Heart left ventricle (tissue), 16 donors: Measurements from ENCODE around the gene CD69. TPM values are rescaled to one million over a fixed set of nuclear protein-coding genes. Genes with fewer than 3 reads are reported as not detected.

Source experiments
- ATAC-seq, 4 donors: fragments of 200-7000 bp; cut with Tn5 transposase; one replicate each; pipeline ENCODE4 v1.9.1; 2020 to 2022; ENCODE audit warnings: moderate library complexity in 4 of 4, mild to moderate bottlenecking in 3 of 4, moderate number of reproducible peaks in 1 of 4
- DNase-seq, 5 donors: peaks; one replicate each; pipeline ENCODE4 v3.0.0-alpha.2; 2020
- H3K27ac ChIP-seq, 12 donors: fragments of 200-600 bp; sonication (generic) in 4 of 12; one replicate each; pipeline versions ENCODE4 v1.5.0 to v1.8.0; 2016 to 2022; ENCODE audit warnings: mild to moderate bottlenecking in 2 of 12
- H3K27me3 ChIP-seq, 9 donors: fragments of 200-600 bp; sonication (generic) in 2 of 9; one replicate each; pipeline versions ENCODE4 v1.5.1 to v1.8.0; 2016 to 2022; ENCODE audit warnings: mild to moderate bottlenecking in 3 of 9
- H3K36me3 ChIP-seq, 9 donors: fragments of 200-600 bp; sonication (generic) in 2 of 9; one replicate each; pipeline versions ENCODE4 v1.5.0 to v1.8.0; 2018 to 2022; ENCODE audit warnings: mild to moderate bottlenecking in 2 of 9
- H3K4me1 ChIP-seq, 12 donors: fragments of 200-600 bp; sonication (generic) in 4 of 12; one replicate each; pipeline versions ENCODE4 v1.5.0 to v1.8.0; 2016 to 2022; ENCODE audit warnings: mild to moderate bottlenecking in 3 of 12
- H3K4me3 ChIP-seq, 12 donors: fragments of 200-600 bp; sonication (generic) in 4 of 12; one replicate each; pipeline versions ENCODE4 v1.5.0 to v1.8.0; 2017 to 2022; ENCODE audit warnings: mild to moderate bottlenecking in 9 of 12, moderate library complexity in 4 of 12
- H3K9me3 ChIP-seq, 12 donors: fragments of 200-600 bp; sonication (generic) in 4 of 12; one replicate each; pipeline versions ENCODE4 v1.5.0 to v1.8.0; 2016 to 2022; ENCODE audit warnings: mild to moderate bottlenecking in 1 of 12
- CTCF ChIP-seq, 12 donors: fragments of 200-600 bp; sonication (generic) in 4 of 12; IDR thresholded peaks; one replicate each; pipeline versions ENCODE4 v1.5.0 to v1.8.0; 2018 to 2022; ENCODE audit warnings: antibody characterized with exemption in 12 of 12, mild to moderate bottlenecking in 5 of 12
- POLR2A ChIP-seq, 2 donors: fragments of 450-650 bp; IDR thresholded peaks; one replicate each; pipeline ENCODE4 v1.6.1; 2017; ENCODE audit warnings: antibody characterized with exemption in 2 of 2, mild to moderate bottlenecking in 2 of 2, moderate library complexity in 2 of 2
- WGBS, 4 donors: extraction: QIAGEN DNeasy Blood & Tissue Kit in 2 of 4; methylation state at CpG; one replicate each; pipeline versions ENCODE4 v1.1.5 to v1.1.7; 2013 to 2018; 5-methylcytosine and 5-hydroxymethylcytosine counted together
- intact Hi-C, 10 donors: fragments of 100-400 bp; cut with DNase I; formaldehyde crosslinking; loops; one replicate each; pipeline versions ENCODE4 v1.11.1 to v1.14.2; 2022
- polyA plus RNA-seq, 2 donors: library from polyadenylated mRNA; stranded (reverse); fragments of 200-250 nt; gene quantifications; one replicate each; pipeline ENCODE4 v1.2.3, GENCODE V29; 2013
- total RNA-seq, 9 donors: library from RNA; depleted of rRNA in 2 of 9; stranded (reverse); fragments of >200 nt in 2 of 9; fragmentation: NEBNext Ultra II Directional in 3 of 9; extraction: Animal tissue kit (Norgen Biotek cat#: 25700) in 3 of 9; gene quantifications; one replicate each; pipeline versions ENCODE4 v1.1.0 to v1.2.4, GENCODE V29; 2016 to 2023
- donor health status: ischemic (EF 13 %, LVEDD 7.1; RV severe dilation, severe dysfunction).
- donor health status: healthy with polysubstance abuse.
- donor health status: DM: no; HTN: yes; CAD: no.
- donor health status: DM: no; HTN: no; CAD: no.
- donor health status: ischemic (EF 25% LVEDD 6.9; RV normal size, moderate dysfunction).
- donor health status: ischemic (EF 25% LVEDD 5.7; RV mildly dilated, moderate dysfunction).
- donor health status: healthy.
- donor health status: DM: yes; HTN: yes; CAD: no.
- donor health status: ischemic (EF 35%, LVEDD 5.7; RV mildly dilated, moderate dysfunction).
- donor health status: nonischemic (EF 11% LVEDD 7.7; RV severe dilation, severe dysfunction).
- donor health status: DM: yes; HTN: yes; CAD: no.
- donor health status: PGD.
- donor health status: ischemic (EF 29% LVEDD 5.4; RV normal size, mild dysfunction).
- donor health status: nonischemic (EF 23%, LVEDD 6.1; RV moderate dilation, normal function).

CD69 gene
- total and polyA plus RNA-seq, 11 donors: 0.16 to 6.4 (median 0.43) TPM; not detected in 3

GRCh38 chr12:9806714-9807113, 46.0 kb upstream of the CD69 start:
- peaks cover 0 to 6% (median 0%) of the 10 kb centered on the region in 9 donors for H3K27me3 ChIP-seq
- H3K36me3 ChIP-seq: no peaks in the 10 kb centered on the region
- H3K27ac ChIP-seq: no peak overlapping the region
- ATAC-seq (no peak), DNase-seq (no peak)
- TF ChIP-seq POLR2A (IDR thresholded peaks at IDR 0.05): no peak
- TF ChIP-seq CTCF (IDR thresholded peaks at IDR 0.05): no peak
- intact Hi-C loops: no loop called here
- peaks cover 0 to 18% (median 0%) of the 10 kb centered on the region in 12 donors for H3K4me1 ChIP-seq
- no peaks in the 10 kb centered on the region for H3K9me3 ChIP-seq
- WGBS, 4 donors: 75 to 80% (median 76%) methylated on average over 4 of the region's 4 CpGs
- no peak overlapping the region for H3K4me3 ChIP-seq

GRCh38 chr12:9805883-9806282, 45.2 kb upstream of the CD69 start:
- H3K9me3 ChIP-seq: no peaks in the 10 kb centered on the region
- peaks cover 0 to 10% (median 0%) of the 10 kb centered on the region in 12 donors for H3K4me1 ChIP-seq
- ATAC-seq (no peak), DNase-seq (no peak)
- intact Hi-C loops: no loop called here
- no peak overlapping the region for H3K27ac ChIP-seq
- H3K36me3 ChIP-seq: no peaks in the 10 kb centered on the region
- no peak overlapping the region for H3K4me3 ChIP-seq
- peaks cover 0 to 5% (median 0%) of the 10 kb centered on the region in 9 donors for H3K27me3 ChIP-seq
- 92 to 97% (median 96%) methylated on average over 2 of the region's 2 CpGs for WGBS, 4 donors
- TF ChIP-seq CTCF (IDR thresholded peaks at IDR 0.05) (no peak), POLR2A (IDR thresholded peaks at IDR 0.05) (no peak)

- 74 to 89% (median 82%) methylated on average over 1 of the region's 1 CpG for WGBS, 4 donors
- Histone ChIP-seq H3K27ac (no peak overlapping the region), H3K4me1 (peaks cover 0 to 15% (median 0%) of the 10 kb centered on the region in 12 donors), H3K27me3 (no peaks in the 10 kb centered on the region), H3K9me3 (no peaks in the 10 kb centered on the region), H3K36me3 (no peaks in the 10 kb centered on the region), H3K4me3 (no peak overlapping the region)
- DNase-seq: no peak
- TF ChIP-seq CTCF (IDR thresholded peaks at IDR 0.05) (no peak), POLR2A (IDR thresholded peaks at IDR 0.05) (no peak)
- ATAC-seq: no peak
- intact Hi-C loops: loop anchor here in 2 of 10 donors (2.0 to 5.0 kb wide), 2 partner anchors 48 to 51 kb away; no protein-coding TSS in a partner anchor
Measured at GRCh38 chr12:9799961-9800360, 39.3 kb upstream of the CD69 start.

GRCh38 chr12:9797722-9798619, 37.3 kb upstream of the CD69 start:
- no peaks in the 10 kb centered on the region for H3K36me3 ChIP-seq
- peaks cover 0 to 32% (median 0%) of the 10 kb centered on the region in 12 donors for H3K4me1 ChIP-seq
- no peak for TF ChIP-seq POLR2A (IDR thresholded peaks at IDR 0.05)
- peak in 11 of 12 donors; percentile 4 to 46 (median 29) for TF ChIP-seq CTCF (IDR thresholded peaks at IDR 0.05)
- H3K4me3 ChIP-seq: no peak overlapping the region
- no peak for DNase-seq
- H3K9me3 ChIP-seq: no peaks in the 10 kb centered on the region
- 44 to 58% (median 48%) methylated on average over 7 of the region's 7 CpGs for WGBS, 4 donors
- H3K27ac ChIP-seq: no peak overlapping the region
- intact Hi-C loops: loop anchor here in 2 of 10 donors (2.0 to 5.0 kb wide), 2 partner anchors 46 to 49 kb away; no protein-coding TSS in a partner anchor
- no peaks in the 10 kb centered on the region for H3K27me3 ChIP-seq
- ATAC-seq: peak; percentile 47 to 86 (median 64)
